ENCODE results near the gene UBE2L3.

The UBE2L3 gene

GRCh38 chr22:21661991-21662390 lies 94.5 kb downstream of the UBE2L3 start:
- no peak for DNase-seq (ENCODE audit: low read depth in 2 of 2)
- no peak overlapping the region for H3K4me3 ChIP-seq (replicated peaks in 1 of 2; ENCODE audit: low read depth in 2 of 2, low read length in 2 of 2)
- TF ChIP-seq CTCF (IDR thresholded peaks at IDR 0.05; ENCODE audit: low read depth, low read length) = no peak

- TF ChIP-seq CTCF (IDR thresholded peaks at IDR 0.05; ENCODE audit: low read depth, low read length) = no peak
- DNase-seq (ENCODE audit: low read depth in 2 of 2) = no peak
- no peak overlapping the region for H3K4me3 ChIP-seq (replicated peaks in 1 of 2; ENCODE audit: low read depth in 2 of 2, low read length in 2 of 2)
Observed at GRCh38 chr22:21663738-21664137, 96.2 kb downstream of the UBE2L3 start.

- no peak for TF ChIP-seq CTCF (IDR thresholded peaks at IDR 0.05; ENCODE audit: low read depth, low read length)
- DNase-seq (ENCODE audit: low read depth in 2 of 2) = no peak
- peak overlapping the region; percentile 88 for H3K4me3 ChIP-seq (replicated peaks in 1 of 2; ENCODE audit: low read depth in 2 of 2, low read length in 2 of 2)
Observed at GRCh38 chr22:21665047-21665851, 97.7 kb downstream of the UBE2L3 start.

- peak overlapping the region; percentile 88 for H3K4me3 ChIP-seq (replicated peaks in 1 of 2; ENCODE audit: low read depth in 2 of 2, low read length in 2 of 2)
- DNase-seq (ENCODE audit: low read depth in 2 of 2) = no peak
- TF ChIP-seq CTCF (IDR thresholded peaks at IDR 0.05; ENCODE audit: low read depth, low read length) = no peak
Observed at GRCh38 chr22:21666786-21667185, 99.3 kb downstream of the UBE2L3 start.

GRCh38 chr22:21669026-21669425 lies 101.5 kb downstream of the UBE2L3 start:
- no peak for TF ChIP-seq CTCF (IDR thresholded peaks at IDR 0.05; ENCODE audit: low read depth, low read length)
- no peak for DNase-seq (ENCODE audit: low read depth in 2 of 2)

GRCh38 chr22:21672107-21672629 lies 104.7 kb downstream of the UBE2L3 start:
- TF ChIP-seq CTCF (IDR thresholded peaks at IDR 0.05; ENCODE audit: low read depth, low read length) = no peak
- no peak overlapping the region for H3K4me3 ChIP-seq (replicated peaks in 1 of 2; ENCODE audit: low read depth in 2 of 2, low read length in 2 of 2)
- no peak for DNase-seq (ENCODE audit: low read depth in 2 of 2)

More at GRCh38 chr22:21669026-21669425, 101.5 kb downstream of the UBE2L3 start:
- H3K4me3 ChIP-seq (replicated peaks in 1 of 2; ENCODE audit: low read depth in 2 of 2, low read length in 2 of 2) = no peak overlapping the region

Data from cardiac fibroblast (primary cell).